C1 segment of cervical spinal cord (tissue), 14 donors: ENCODE data around the gene AMBRA1.
"Not testable (repeated sequence)": the region's sequence is repeated elsewhere in the genome, so short reads cannot be mapped to it uniquely, and the experiment has no call there.

ENCODE experiments used
- DNase-seq, 14 donors: peaks; one replicate each; lab custom pipeline; 2025; lab: John Stamatoyannopoulos, UW

Gene AMBRA1

DNA sequence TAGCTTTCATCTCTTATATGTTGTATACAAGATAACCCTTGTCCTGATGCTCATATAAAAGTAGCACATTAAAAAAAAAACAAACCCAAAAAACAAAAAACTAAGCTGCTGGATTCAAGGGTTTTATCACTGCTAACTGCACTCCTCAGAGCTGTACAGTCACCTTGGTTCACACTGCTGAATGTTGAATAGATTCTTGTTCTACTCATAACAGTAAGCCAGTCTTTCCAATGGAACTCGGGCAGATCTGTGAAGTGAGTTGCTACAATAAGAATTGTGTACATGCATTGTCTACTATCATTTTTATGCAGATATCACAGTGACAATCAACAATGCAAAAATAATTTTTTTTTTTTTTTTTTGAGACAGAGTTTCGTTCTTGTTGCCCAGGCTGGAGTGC, 18.5 kb upstream of the AMBRA1 start:
- DNase-seq = no peak

DNA sequence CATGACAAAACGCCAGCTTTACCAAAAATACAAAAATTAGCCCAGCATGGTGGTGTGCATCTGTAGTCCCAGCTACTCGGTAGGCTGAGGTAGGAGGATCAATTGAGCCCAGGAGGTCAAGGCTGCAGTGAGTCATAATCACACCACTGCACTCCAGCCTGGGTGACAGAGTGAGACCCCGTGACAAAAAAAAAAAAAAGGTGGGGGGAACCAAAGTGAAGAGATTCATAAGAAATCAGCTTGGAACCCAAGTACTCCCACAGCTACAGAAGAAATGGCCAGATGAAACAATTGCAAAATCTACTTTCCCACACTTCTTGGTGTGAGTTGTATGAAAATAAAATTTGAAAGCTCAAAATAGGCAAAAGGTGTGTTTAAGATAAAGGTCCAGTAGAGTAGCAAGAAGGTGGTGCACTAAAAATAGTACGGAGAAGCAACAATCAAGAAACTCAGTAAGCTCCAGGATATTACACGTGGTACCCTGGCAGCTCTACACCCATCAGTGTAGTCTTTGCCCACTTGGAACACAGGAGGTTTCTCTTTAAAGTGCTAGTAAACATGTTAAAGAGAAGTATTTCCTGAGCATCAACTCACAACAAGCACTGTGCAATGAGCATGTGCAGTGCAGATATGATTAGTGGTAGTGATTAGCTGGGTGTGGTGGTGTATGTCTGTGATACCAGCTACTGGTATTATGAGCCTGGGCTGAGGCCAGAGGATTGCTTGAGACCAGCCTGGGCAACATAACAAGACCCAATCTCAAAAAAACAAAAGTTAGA, 17.9 kb upstream of the AMBRA1 start:
- no peak for DNase-seq

DNA sequence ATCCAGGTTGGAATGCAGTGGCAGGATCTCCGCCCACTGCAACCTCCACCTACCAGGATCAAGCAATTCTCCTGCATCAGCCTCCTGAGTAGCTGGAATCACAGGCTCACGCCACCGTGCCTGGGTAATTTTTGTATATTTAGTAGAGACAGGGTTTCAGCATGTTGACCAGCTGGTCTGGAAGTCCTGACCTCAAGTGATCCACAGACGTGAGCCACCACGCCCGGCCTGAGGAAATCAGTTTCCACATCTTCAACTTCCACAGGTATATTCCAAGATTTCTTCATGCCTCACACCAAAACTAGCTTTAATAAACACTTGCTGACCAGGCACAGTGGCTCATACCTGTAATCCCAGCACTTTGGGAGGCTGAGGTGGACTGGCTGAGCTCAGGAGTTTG, 15.6 kb upstream of the AMBRA1 start:
- DNase-seq = no peak

DNA sequence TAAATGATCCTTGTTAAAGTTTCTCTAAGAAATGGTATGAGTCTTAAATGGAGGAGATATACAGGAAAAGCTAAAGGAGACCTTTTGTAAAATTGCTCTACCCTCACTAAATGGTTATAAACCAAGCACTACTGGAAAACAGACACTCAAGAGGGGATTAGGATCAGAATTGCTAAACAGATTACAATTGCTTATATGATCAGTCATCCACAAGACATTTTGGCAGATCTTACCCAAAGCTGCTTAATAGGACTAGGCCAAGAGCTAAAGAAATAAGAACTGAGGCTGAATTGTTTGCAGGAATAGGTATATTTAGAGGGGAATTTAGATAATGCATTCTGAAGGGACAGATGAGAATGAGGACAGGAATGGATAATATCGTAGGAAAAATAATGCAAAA, 13.7 kb upstream of the AMBRA1 start:
- no peak for DNase-seq

DNA sequence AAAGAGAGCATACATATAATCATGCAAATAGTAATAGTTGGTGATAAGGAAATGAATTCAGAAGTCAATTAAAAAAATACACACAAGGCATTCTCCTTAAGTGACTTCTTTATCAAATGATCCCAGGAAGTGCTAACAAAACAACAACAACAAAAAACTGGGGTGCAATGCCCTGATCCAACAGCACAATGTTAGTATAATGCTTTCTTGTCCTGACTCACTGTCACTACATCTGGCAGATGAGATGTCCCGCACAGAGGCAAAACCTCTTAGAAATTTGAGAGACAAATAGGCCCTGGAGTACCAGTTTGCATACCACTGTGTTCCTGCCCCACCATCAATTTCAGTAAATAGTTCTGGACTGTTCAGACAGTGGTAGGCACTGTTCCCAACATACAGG, 11.0 kb upstream of the AMBRA1 start:
- no peak for DNase-seq

DNA sequence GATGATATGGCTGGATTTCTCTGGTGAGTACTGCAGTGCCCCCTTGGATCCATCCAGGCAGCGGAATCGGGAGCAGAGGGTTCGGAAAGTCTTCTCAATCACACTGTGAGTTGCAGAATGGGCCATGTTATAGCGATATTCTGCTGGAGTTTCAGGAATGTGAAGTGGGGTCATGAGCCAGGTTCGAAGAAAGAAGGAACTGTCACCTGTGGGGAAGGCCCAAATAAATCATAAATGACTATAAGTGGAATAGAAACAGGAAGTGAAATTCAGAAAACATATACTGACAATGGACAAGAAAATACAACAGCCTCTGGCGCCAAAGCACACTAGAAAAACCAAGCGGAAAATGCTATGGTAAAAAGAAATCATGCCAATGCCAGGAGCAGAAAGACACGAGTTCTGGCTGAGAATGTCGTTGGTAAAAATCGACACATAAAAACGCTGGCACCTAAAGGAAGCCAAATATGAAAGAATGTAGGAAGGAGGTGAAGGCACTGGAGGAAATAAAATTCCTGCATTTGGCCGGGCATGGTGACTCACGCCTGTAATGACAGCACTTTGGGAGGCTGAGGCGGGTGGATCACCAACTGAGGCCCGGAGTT, 10.0 kb upstream of the AMBRA1 start:
- no peak for DNase-seq

DNA sequence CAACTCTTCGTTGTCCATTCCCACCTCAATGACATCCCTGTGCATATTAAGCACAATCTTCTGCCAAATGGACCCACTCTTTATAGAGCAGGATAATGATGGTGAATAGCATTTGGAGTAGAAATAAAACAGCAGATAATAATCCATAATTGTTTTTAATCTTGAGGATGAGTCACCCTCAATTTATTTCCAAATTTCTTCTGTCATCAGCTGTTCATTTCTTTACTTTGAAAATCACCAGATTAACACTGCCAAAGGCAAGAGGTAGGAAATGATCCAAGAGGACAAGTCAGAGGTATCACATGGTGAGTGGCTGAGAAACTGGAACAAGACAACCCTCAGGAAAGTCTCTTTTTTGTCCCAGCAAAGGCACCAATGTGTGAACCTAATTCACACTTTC, 7.3 kb upstream of the AMBRA1 start:
- DNase-seq = no peak

DNA sequence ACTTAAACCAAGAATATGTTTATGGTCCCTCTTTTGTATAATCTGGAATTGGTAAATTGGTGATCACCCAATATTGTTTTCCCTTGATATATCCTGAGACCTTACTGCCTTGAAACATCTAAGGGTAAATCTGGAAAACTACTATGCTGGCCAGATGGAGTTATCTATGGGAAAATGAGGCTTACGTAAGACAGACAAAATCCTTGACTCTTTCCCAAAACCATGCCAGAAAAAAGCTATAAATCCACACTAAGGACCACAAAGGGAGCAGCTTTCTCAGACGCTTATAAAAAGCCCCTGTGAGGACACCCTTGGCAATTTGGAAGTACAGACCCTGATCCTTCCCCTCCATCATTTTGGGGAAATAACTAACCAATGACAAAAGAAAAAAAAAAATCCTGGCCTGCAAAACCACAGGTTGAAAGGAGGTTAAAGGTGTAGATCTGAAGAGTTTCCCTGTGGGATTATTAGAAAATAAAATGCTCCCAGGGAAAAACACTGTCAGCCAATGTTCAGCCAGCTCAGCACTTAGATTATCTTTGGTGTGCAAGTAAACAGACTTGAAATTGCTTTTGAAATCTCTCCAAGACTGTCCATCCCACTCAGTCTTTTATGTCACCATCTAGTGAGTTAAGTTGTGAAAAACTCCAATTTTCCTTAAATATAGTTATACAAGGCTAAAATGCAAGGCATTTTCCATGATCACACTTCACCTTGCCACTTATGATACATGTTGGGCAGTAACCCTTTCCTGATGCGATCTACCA, 6.6 kb upstream of the AMBRA1 start:
- no peak for DNase-seq

DNA sequence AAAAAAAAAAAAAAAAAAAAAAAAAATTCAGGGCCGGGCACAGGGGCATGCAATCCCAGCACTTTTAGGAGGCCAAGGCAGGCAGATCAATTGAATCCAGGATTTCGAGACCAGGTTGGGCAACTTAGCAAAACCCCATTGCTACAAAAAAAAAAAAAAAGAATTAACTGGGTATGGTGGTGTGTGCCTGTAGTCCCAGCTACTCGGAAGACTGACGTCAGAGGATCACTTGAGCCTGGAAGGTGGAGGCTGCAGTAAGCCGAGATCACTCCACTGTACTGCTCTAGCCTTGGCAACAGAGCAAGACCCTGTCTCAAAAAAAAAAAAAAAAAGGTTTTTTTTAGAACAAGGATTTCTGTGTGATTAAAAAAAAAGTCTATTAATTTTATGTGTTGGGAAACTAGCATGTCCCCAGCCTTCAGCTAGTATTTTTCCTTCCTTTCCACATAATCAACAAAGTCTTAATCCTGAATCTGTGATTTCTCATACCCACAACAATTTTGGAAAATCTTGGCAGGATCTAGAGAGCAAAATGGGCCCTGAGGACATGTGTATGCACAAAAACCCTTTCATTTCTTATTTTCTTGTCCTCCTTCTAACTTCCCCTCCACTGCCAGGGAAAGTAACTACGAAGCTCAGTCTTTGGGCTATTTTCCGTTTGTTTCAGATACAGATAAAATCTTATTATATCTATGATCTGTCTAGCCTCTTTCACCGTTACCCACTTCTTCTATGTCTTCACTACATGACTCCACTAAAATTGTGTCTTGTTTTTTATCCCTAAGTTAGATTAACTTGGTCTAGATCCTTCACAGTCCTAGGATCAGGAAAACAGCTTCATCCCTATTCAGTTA, 5.7 kb upstream of the AMBRA1 start:
- DNase-seq = no peak

DNA sequence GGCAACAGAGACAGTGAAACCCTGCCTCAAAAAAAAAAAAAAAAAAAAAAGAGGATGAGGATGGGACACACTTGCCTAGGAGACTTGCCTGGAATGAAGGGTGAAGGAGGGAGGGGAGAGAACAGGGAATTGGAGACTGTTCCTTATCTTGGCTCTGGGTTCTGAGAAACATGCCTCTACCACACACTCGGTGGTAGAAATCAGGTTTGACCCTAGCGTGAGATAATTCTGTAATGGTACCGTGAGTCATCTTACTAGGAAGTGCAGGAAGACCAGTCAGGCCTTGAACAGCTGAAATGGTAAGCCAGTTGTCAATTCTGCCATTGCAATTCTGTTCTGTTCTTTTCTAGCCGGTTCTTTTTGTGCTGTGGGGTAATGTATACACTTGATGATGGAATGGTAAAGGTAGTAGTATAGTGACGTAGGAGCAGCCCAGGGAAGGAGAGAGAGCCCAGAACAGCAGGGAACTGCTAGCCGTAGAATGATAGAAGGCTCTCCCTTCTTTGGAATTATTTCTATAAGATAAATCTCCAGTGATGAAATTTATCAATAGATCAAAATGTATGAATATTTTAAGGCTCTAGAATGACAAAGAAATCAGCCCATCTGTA, 3.9 kb upstream of the AMBRA1 start:
- no peak for DNase-seq

DNA sequence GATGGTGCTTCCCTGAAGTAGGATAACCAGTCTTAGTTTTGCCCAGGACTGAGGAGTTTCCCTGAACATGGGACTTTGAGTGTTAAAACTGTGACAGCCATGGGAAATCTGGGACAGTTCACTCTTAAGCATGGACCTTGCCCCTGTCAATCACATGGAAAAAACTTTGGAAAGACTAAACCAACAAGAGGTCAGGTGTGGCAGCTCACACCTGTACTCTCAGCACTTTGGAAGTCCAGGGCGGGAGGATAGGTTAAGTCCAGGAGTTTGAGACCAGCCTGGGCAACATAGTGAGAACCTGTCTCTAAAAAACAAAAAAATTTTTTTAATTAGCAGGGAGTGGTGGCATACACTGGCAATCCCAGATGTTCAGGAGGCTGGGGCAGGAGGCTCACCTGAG, 3.3 kb upstream of the AMBRA1 start:
- no peak for DNase-seq

DNA sequence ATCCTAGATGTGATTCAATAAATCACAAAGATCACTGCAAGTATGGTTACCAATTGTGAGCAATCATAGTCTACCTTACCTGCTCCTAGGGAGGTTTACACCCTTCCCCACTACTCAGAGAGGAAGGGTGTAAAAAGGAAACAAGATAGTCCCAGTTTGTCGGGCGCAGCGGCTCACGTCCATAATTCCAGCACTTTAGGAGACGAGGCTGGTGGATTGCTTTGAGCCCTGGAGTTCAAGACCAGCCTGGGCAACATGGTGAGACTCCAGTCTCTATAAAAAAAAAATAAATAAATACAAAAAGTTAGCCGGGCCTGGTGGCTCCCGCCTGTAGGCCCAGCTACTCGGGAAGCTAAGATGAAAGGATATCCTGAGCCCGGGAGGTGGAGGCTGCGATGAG, 962 bp upstream of the AMBRA1 start:
- DNase-seq = no peak

DNA sequence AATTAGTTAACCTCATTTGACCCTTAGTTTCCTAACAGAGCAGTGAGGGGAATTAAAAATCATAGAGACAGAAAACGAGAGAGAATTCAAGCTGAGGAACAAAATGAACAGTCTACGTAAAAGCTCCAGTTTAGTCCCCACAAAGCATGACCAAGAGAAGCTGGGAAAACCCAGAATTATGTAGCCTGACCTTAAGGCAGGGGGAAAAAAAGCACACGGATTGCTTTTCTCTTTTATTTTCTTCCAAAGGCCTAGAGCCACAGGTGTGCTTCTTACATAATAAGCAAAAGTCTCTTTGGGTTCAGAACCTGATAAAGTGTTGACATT, 514 bp upstream of the AMBRA1 start:
- DNase-seq = no peak

DNA sequence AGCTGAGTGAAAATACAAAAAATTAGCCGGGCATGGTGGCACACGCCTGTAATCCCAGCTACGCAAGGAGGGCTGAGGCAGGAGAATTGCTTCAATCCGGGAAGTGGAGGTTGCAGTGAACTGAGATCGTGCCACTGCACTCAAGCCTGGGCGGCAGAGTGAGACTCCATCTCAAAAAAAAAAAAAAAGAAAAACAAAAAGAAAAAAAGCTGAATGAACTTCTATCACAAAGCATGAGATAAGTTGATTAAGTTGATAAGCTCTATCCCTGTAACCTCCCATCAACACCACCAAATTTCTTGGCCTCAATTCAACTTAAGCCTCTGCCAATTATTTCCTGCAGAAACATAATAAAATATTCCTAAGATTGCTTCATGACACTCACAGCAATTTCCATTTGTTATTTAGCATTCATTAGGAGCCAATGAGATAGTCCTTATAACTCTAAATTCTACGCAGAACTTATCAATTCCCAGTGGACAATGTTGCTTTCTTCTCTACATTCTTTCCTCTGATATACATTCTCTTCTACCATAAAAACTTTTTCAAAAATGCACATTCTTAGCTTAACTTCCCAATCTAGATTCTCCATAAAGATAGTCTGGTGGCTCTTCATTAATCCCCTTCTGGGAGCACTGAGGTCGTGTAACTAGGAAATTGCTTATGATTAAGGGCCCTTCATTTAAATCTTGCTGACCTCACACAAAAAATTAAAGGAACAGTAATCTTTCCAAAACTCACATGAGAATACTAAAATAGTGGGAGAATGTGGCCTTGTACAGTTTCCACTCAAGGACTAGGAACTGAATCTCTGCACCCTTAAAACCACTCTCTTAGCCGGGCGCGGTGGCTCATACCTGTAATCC, 2.9 kb downstream of the AMBRA1 start:
- DNase-seq = no peak

DNA sequence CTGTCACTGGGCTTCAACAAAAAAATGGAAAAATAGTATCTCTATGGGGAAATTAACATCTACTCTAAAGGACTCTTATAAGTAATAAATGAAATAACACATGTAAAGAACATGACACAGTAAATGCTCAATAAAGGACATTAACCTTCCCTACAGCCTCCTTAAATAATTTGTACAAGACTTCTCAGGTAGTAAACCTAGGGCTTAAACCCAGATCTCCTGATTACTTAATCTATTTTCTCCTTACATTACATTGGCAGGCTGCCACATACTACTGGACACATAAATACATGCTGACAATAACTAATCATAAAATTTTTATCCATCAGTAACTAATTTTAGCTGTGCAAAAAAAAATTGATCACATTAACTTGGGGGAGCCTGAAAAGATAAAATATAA, 4.9 kb downstream of the AMBRA1 start:
- DNase-seq = no peak

DNA sequence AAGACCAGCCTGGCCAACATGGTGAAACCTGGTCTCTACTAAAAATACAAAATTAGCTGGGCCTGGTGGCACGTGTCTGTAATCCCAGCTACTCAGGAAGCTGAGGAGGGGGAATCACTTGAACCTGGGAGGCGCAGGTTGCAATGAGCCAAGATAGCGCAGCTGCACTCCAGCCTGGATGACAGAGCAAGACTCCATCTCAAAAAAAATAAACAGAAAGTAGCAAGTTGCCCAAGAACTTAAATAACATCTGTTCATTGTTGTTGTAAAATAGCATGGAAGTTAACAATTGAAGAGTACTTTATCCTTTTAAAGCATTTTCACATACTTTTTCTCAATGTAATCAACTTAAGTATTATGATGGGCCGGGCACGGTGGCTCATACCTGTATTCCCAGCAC, 5.7 kb downstream of the AMBRA1 start:
- DNase-seq = no peak

DNA sequence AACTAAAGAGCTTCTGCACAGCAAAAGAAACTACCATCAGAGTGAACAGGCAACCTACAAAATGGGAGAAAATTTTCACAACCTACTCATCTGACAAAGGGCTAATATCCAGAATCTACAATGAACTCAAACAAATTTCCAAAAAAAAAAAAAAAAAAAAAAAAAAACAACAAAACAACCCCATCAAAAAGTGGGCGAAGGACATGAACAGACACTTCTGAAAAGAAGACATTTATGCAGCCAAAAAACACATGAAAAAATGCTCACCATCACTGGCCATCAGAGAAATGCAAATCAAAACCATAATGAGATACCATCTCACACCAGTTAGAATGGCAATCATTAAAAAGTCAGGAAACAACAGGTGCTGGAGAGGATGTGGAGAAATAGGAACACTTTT, 10.3 kb downstream of the AMBRA1 start:
- not testable (repeated sequence) for DNase-seq

DNA sequence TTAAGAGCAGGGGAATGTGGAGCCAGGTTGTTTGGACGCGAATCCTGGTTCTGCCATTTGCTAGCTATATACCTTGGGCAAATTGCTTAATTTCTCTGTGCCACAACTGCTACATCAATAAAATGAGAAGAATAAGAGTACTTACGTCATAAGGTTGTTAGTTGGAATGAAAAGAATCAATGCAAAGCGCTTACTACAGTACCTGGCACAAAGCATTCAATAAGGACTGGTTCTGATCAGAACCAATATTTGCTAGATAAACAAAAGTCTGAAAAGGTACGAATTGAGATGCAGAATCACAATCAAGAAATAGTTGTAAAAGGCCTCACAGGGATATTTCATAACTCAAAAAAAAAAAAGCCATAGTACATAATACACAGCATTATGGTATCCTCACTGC, 11.2 kb downstream of the AMBRA1 start:
- no peak for DNase-seq

DNA sequence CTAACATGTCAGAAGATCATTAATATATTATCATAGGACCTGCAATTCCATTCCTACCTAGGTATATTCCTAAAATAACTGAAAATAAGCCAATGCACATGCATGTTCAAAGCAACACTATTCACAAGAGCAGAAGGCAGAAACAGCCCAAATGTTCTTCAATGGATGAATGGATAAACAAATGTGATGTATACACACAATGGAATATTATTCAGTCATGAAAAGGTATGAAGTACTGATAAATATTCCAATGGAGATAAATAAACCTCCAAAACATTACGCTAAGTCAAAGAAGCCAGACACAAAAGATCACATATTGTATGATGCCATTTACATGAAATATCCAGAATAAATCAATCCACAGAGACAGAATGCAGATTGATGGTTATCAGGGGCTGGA, 16.8 kb downstream of the AMBRA1 start:
- DNase-seq = no peak

DNA sequence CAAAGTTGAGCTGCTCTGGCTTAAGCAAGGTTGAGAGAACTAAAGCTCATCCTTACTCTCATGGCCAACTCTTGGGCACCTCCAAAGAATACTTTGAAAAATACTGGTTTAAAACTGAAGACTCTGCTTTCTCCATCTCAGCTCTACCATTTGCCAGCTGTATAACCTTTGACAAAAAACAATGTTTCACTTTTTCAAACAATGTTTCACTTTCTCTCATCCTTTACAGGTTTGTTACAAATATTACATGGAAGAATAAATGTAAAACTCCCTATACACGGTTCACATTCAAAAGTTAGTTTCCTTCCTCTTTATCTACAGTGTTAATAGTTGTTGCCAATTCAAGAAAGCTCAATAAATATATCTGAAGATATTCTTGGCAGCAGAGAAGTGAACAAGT, 19.2 kb downstream of the AMBRA1 start:
- no peak for DNase-seq
